Trophoblast cell (in vitro differentiated cells and primary cell): ENCODE results near the gene MACROD2.

Experiments
- DNase-seq, 2 donors: peaks; one replicate each; pipeline ENCODE4 v3.0.0-alpha.2; 2016
- H2AFZ ChIP-seq: 2 replicates; pipeline ENCODE4 v1.6.1; 2013; ENCODE audit warnings: low read length, moderate library complexity, mild to moderate bottlenecking; ENCODE audit not compliant: insufficient read depth, poor library complexity
- H2AK5ac ChIP-seq: 2 replicates; pipeline ENCODE4 v1.6.1; 2013; ENCODE audit warnings: mild to moderate bottlenecking, low read length
- H2BK120ac ChIP-seq: 2 replicates; pipeline ENCODE4 v1.6.1; 2013; ENCODE audit warnings: low read length, mild to moderate bottlenecking, moderate library complexity; ENCODE audit not compliant: insufficient read depth, poor library complexity
- H2BK12ac ChIP-seq: 2 replicates; pipeline ENCODE4 v1.6.1; 2013; ENCODE audit warnings: mild to moderate bottlenecking, low read length, moderate library complexity
- H2BK5ac ChIP-seq: 2 replicates; pipeline ENCODE4 v1.6.1; 2013; ENCODE audit warnings: low read length, low read depth, moderate library complexity, mild to moderate bottlenecking; ENCODE audit not compliant: poor library complexity
- H3K14ac ChIP-seq: 2 replicates; pipeline ENCODE4 v1.6.1; 2013; ENCODE audit warnings: mild to moderate bottlenecking, low read length
- H3K18ac ChIP-seq: 2 replicates; pipeline ENCODE4 v1.6.1; 2013; ENCODE audit warnings: mild to moderate bottlenecking, low read length
- H3K23ac ChIP-seq: 2 replicates; pipeline ENCODE4 v1.6.1; 2013; ENCODE audit warnings: low read length
- H3K27ac ChIP-seq: 2 replicates; pipeline ENCODE4 v1.5.1; 2013; ENCODE audit warnings: low read depth, mild to moderate bottlenecking, inconsistent platforms, low read length, moderate library complexity
- H3K27me3 ChIP-seq: 2 replicates; pipeline ENCODE4 v1.6.1; 2013; ENCODE audit warnings: inconsistent platforms, mild to moderate bottlenecking, low read length, moderate library complexity; ENCODE audit not compliant: insufficient read depth
- H3K36me3 ChIP-seq, 2 experiments: 1 replicate in 1 of 2; 2 replicates in 1 of 2; pipeline ENCODE4 v1.6.1; 2013; ENCODE audit warnings: low read length in 2 of 2, mild to moderate bottlenecking in 2 of 2, moderate library complexity in 1 of 2; ENCODE audit not compliant: insufficient read depth in 2 of 2, control insufficient read depth in 1 of 2
- H3K4ac ChIP-seq: 2 replicates; pipeline ENCODE4 v1.6.1; 2013; ENCODE audit warnings: low read depth, mild to moderate bottlenecking, low read length, moderate library complexity
- H3K4me1 ChIP-seq, 2 experiments: 1 replicate in 1 of 2; 2 replicates in 1 of 2; pipeline ENCODE4 v1.6.1; 2013; ENCODE audit warnings: low read length in 2 of 2, mild to moderate bottlenecking in 2 of 2, moderate library complexity in 1 of 2; ENCODE audit not compliant: insufficient read depth in 2 of 2, control insufficient read depth in 1 of 2
- H3K4me2 ChIP-seq: 2 replicates; pipeline ENCODE4 v1.6.1; 2013; ENCODE audit warnings: inconsistent platforms, mild to moderate bottlenecking, low read length, moderate library complexity
- H3K4me3 ChIP-seq: 2 replicates; pipeline ENCODE4 v1.5.1; 2013; ENCODE audit warnings: mild to moderate bottlenecking, low read depth, low read length, inconsistent platforms
- H3K79me1 ChIP-seq: one replicate; pipeline ENCODE4 v1.6.1; 2013; ENCODE audit warnings: low read length
- H3K79me2 ChIP-seq: 2 replicates; pipeline ENCODE4 v1.6.1; 2013; ENCODE audit warnings: low read length, mild to moderate bottlenecking; ENCODE audit not compliant: control insufficient read depth, insufficient read depth, poor library complexity
- H3K9ac ChIP-seq: 2 replicates; pipeline ENCODE4 v1.6.1; 2013; ENCODE audit warnings: mild to moderate bottlenecking, low read length
- H3K9me3 ChIP-seq: 2 replicates; pipeline ENCODE4 v1.6.1; 2013; ENCODE audit warnings: low read depth, mild to moderate bottlenecking, control low read depth, inconsistent platforms, low read length; ENCODE audit not compliant: insufficient read depth
- H4K12ac ChIP-seq: 2 replicates; pipeline ENCODE4 v1.6.1; 2013; ENCODE audit warnings: low read depth, mild to moderate bottlenecking, low read length, moderate library complexity
- H4K8ac ChIP-seq: 2 replicates; pipeline ENCODE4 v1.6.1; 2013; ENCODE audit warnings: low read depth, mild to moderate bottlenecking, low read length, moderate library complexity
- H4K91ac ChIP-seq: one replicate; pipeline ENCODE4 v1.6.1; 2013; ENCODE audit warnings: low read depth, mild to moderate bottlenecking, low read length, moderate library complexity
- WGBS: extraction: QIAGEN DNeasy Blood & Tissue Kit; methylation state at CpG from one replicate; pipeline ENCODE4 v1.1.7; 2013; ENCODE audit warnings: missing lambda C conversion rate; ENCODE audit not compliant: insufficient read length, insufficient coverage; ENCODE audit errors: extremely low coverage; 5-methylcytosine and 5-hydroxymethylcytosine counted together

Gene MACROD2

DNA sequence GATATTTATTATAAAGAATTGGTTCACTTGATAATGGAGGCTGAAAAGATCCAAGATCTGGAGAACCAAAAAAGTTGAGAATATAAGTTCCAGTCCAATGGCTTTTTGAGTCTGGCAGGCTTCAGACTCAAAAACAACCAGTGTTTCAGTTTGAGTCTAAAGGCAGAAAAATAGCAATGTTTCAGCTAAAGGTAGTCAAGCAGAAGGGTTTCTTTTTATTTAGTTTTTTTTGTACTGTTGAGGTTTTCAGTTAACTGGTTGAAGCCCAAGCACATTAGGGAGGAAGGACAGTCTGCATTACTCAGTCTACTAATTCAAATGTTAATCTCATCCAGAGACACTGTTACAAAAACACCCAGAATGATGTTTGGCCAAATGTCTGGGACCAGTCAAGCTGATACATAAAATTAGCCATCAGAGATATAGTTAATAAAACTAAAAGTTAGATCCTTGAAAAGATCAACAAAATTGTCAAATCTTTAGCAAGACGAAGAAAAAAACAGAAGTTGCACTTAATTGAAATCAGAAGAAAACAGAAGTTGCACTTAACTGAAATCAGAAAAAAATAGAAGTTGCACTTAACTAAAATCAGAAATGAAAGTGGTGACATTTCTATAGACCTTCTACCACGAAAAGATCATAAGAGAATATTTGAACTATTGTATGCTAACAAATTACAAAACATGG is 1322.4 kb downstream of the MACROD2 start:
- no peak overlapping the region for H2BK120ac ChIP-seq
- no peak overlapping the region for H2AFZ ChIP-seq
- no peak overlapping the region for H3K9ac ChIP-seq
- no peak overlapping the region for H4K8ac ChIP-seq
- no peak overlapping the region for H4K91ac ChIP-seq
- H3K14ac ChIP-seq, result no peak overlapping the region
- H3K9me3 ChIP-seq, result no peaks in the 10 kb centered on the region
- H4K12ac ChIP-seq, result no peak overlapping the region
- no peak overlapping the region for H3K18ac ChIP-seq
- H3K27ac ChIP-seq, result no peak overlapping the region
- H3K4me3 ChIP-seq, result no peak overlapping the region
- H3K36me3 ChIP-seq, result no peaks in the 10 kb centered on the region
- no peaks in the 10 kb centered on the region for H3K27me3 ChIP-seq
- no peak overlapping the region for H2BK5ac ChIP-seq
- H2BK12ac ChIP-seq, result no peak overlapping the region
- no peak overlapping the region for H3K4ac ChIP-seq
- H3K23ac ChIP-seq, result no peak overlapping the region
- H3K79me2 ChIP-seq, result no peaks in the 10 kb centered on the region
- no peaks in the 10 kb centered on the region for H3K79me1 ChIP-seq
- H2AK5ac ChIP-seq, result no peak overlapping the region
- no peak overlapping the region for H3K4me2 ChIP-seq
- no peak for DNase-seq
- no CpG with 5 or more reads among the region's 2 CpGs for WGBS
- H3K4me1 ChIP-seq, result no peaks in the 10 kb centered on the region

DNA sequence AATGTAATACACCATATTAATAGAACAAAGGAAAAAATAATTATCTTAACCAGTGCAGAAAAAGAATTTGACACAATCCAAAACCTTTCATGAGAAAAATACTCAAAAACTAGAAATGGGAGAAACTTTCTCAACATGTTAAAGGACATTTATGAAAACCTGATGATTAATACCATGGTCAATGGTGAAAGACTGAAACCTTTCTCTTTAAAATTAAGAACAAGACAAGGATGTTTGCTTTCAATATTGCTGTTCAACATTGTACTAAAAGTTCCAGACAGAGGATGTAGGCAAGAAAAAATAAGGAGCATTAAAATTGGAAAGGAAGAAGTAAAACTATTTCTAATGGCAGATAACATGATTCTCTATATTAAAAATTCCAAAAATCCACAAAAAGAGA is 1323.4 kb downstream of the MACROD2 start:
- no peak overlapping the region for H2BK5ac ChIP-seq
- H3K18ac ChIP-seq, result no peak overlapping the region
- H3K27me3 ChIP-seq, result no peaks in the 10 kb centered on the region
- H3K4ac ChIP-seq, result no peak overlapping the region
- no peaks in the 10 kb centered on the region for H3K4me1 ChIP-seq
- H3K36me3 ChIP-seq, result no peaks in the 10 kb centered on the region
- no peak overlapping the region for H2AK5ac ChIP-seq
- H3K79me2 ChIP-seq, result no peaks in the 10 kb centered on the region
- H2BK12ac ChIP-seq, result no peak overlapping the region
- no peak overlapping the region for H3K23ac ChIP-seq
- H3K4me2 ChIP-seq, result no peak overlapping the region
- DNase-seq, result no peak
- no peaks in the 10 kb centered on the region for H3K79me1 ChIP-seq
- no peak overlapping the region for H2BK120ac ChIP-seq
- H3K9ac ChIP-seq, result no peak overlapping the region
- no peak overlapping the region for H3K14ac ChIP-seq
- H3K4me3 ChIP-seq, result no peak overlapping the region
- H3K27ac ChIP-seq, result no peak overlapping the region
- H4K8ac ChIP-seq, result no peak overlapping the region
- H4K91ac ChIP-seq, result no peak overlapping the region
- no peak overlapping the region for H4K12ac ChIP-seq
- no peak overlapping the region for H2AFZ ChIP-seq
- no peaks in the 10 kb centered on the region for H3K9me3 ChIP-seq

DNA sequence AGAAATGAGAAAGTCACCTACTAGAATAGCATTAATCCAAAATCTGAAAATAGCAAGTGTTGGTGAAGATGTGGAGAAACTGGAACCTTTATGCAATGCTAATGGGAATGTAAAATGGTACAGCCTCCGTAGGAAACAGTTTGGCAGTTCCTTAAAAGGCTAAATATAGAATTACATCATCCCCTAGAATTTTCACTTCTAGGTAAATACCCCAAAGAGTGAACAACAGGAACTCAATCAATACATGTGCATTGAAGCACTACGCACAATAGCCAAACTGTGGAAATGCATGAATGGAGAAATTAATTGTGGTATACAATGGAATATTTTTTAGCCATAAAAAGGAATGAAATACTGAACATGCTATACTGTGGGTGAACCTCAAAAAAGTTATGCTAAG is 1324.1 kb downstream of the MACROD2 start:
- H3K79me1 ChIP-seq, result no peaks in the 10 kb centered on the region
- WGBS, result no CpG with 5 or more reads among the region's 2 CpGs
- DNase-seq, result no peak

DNA sequence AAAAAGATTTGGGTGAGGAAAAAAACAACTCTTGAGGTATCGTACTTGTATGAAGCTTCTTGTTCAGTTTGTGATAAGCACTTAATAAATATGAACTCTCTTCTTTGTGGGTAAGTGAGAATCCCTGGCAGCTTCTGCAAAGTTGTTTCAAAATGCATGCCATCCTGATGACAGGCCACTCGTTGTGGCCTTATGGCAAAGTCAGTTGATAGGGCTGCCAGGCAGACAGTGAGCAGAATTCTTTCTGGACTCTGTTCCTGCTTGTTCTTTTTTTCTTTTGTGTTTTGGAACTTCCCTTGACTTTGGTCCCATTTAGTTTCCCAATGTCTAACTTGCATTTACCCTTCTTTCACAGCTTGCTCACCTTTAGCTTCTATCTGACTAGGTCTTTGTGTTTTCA is 1325.6 kb downstream of the MACROD2 start:
- no peak overlapping the region for H3K27ac ChIP-seq
- H3K14ac ChIP-seq, result no peak overlapping the region
- no peaks in the 10 kb centered on the region for H3K27me3 ChIP-seq
- no peak overlapping the region for H3K18ac ChIP-seq
- H2BK5ac ChIP-seq, result no peak overlapping the region
- H3K9ac ChIP-seq, result no peak overlapping the region
- no peak overlapping the region for H3K4me2 ChIP-seq
- H3K36me3 ChIP-seq, result no peaks in the 10 kb centered on the region
- no peak overlapping the region for H4K8ac ChIP-seq
- no CpG with 5 or more reads among the region's 2 CpGs for WGBS
- H3K23ac ChIP-seq, result no peak overlapping the region
- H2BK12ac ChIP-seq, result no peak overlapping the region
- no peak overlapping the region for H2AK5ac ChIP-seq
- H3K4me3 ChIP-seq, result no peak overlapping the region
- no peak overlapping the region for H4K91ac ChIP-seq
- no peak overlapping the region for H2BK120ac ChIP-seq
- H3K79me2 ChIP-seq, result no peaks in the 10 kb centered on the region
- no peaks in the 10 kb centered on the region for H3K4me1 ChIP-seq
- DNase-seq, result no peak
- H3K9me3 ChIP-seq, result no peaks in the 10 kb centered on the region
- H4K12ac ChIP-seq, result no peak overlapping the region
- no peak overlapping the region for H3K4ac ChIP-seq
- no peaks in the 10 kb centered on the region for H3K79me1 ChIP-seq
- no peak overlapping the region for H2AFZ ChIP-seq

More for the DNA sequence above, 1324.1 kb downstream of the MACROD2 start:
- Histone ChIP-seq H2BK5ac (no peak overlapping the region), H3K4ac (no peak overlapping the region), H3K14ac (no peak overlapping the region), H3K4me1 (no peaks in the 10 kb centered on the region), H3K79me2 (no peaks in the 10 kb centered on the region), H4K8ac (no peak overlapping the region), H3K18ac (no peak overlapping the region), H2AFZ (no peak overlapping the region), H2BK120ac (no peak overlapping the region), H3K9me3 (no peaks in the 10 kb centered on the region), H4K12ac (no peak overlapping the region), H4K91ac (no peak overlapping the region), H3K27me3 (no peaks in the 10 kb centered on the region), H2BK12ac (no peak overlapping the region), H3K4me3 (no peak overlapping the region), H3K27ac (no peak overlapping the region), H2AK5ac (no peak overlapping the region), H3K4me2 (no peak overlapping the region), H3K36me3 (no peaks in the 10 kb centered on the region), H3K23ac (no peak overlapping the region), H3K9ac (no peak overlapping the region)
